Hypothalamus (tissue), 51 donors: Measurements from ENCODE around the gene RAB8A.
"Not testable (repeated sequence)": the region's sequence is repeated elsewhere in the genome, so short reads cannot be mapped to it uniquely, and the experiment has no call there.

Experiments
- DNase-seq, 51 donors: peaks; one replicate each; lab custom pipeline; 2025; lab: John Stamatoyannopoulos, UW

Gene RAB8A

DNA sequence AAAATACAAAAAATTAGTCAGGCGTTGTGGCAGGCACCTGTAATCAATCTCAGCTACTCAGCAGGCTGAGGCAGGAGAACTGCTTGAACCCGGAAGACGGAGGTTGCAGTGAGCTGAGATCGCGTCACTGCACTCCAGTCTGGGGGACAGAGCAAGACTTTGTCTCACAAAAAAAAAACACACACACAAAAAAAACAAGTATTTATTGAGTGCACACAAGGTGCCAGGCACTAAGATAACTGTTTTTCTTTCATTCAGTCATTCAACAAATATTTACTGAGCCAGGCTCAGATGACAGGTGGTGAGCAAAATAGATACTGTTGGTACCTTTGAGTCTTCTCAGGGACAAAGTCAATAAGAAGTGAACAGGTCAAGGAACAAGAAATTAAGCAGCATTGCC, 55.4 kb downstream of the RAB8A start:
- no peak for DNase-seq

DNA sequence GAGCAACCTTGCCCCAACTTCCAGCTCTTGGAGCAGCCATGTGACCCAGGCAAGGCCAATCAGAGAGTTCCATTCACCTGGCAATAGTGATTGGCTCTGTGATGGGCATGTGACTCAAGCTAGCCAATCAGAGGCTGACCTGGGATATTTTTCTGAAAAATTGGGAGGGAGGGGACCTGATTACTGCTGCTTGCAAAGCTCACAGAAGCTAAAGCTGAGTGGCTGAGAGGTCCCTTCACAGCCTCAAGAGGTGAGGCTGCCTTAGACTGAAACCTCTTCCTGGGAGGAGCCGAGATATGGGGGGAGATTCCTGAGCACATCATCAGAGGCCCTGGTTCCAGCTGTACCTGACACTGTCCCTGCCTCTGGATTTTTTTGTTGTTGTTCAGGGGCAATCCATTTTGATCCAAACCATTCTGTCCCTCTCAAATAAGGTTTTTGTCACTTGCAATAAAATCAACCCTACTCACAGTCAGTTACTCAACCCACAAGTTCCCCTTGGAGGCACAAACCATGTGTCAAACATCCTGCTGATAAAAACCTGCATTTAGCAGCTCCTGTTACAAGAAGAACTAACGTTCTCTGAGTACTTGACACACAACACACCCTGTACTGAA, 56.9 kb downstream of the RAB8A start:
- DNase-seq: no peak

DNA sequence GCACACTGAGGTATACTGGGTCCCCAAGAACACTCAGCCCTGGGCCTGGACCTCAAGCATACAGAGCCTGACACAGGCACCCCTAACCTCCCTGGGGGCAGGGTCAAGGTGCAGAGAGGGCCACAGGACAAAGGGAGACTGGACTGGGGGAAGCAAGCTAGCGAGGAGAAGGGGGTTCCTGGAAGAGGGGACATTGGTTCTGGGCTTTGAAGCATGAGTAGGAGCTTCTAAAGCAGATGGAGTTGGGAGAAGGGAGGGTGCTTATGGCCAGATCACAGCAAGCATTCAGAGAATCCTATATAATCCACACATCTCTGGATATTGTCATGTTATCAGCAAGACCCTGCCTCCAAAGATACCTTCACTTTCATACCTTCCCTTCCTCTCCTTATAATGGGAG, 58.4 kb downstream of the RAB8A start:
- no peak for DNase-seq

DNA sequence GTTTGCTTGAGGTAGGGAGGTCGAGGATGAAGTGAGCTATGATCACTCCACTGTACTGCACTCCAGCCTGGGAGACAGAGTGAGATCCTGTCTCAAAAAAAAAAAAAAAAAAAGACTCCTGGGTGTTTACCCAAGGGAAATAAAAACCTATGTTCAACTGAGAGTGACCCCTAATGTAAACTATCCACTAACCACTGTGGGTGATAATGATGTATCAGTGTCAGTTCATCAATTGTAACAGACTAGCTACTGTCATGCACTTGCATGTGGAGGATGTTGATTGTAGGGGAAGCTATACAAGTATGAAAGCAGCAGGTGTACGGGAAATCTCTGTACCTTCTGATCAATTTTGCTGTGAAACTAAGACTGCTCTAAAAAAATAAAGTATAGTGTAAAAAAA, 64.3 kb downstream of the RAB8A start:
- no peak for DNase-seq

DNA sequence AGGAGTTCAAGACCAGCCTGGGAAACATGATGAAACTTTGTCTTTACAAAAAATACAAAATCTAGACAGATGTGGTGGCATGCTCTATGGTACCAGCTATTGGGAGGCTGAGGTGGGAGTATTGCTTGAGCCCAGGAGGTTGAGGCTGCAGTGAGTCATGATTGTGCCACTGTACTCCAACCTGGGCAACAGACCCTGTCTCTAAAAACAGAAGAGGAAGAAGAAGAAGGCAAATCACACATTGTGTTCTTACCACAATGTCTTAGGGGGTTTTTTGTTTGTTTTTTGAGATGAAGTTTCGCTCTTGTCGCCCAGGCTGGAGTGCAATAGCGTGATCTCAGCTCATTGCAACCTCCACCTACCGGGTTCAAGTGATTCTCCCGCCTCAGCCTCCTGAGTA, 67.2 kb downstream of the RAB8A start:
- not testable (repeated sequence) for DNase-seq

DNA sequence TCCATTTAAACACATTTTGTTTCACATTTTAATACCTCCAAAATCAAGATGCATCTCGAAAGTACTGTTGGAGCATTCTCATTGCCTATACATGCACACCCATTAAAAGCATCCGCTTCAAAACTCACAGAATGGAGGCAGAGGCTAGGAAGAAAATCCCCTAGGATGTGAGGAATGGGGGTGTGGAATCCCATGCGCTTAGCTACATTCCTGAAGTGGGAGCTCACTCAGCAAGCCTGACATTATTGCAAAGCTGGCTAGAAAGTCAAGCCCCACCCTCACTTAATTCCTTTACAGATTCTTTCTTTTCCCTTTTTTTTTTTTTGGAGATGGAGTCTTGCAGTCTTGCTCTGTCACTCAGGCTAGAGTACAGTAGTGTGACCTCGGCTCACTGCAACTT, 68.9 kb downstream of the RAB8A start:
- DNase-seq: no peak
